ENCODE data around the gene PDE4B. TPM values are rescaled to one million over a fixed set of nuclear protein-coding genes. Genes with fewer than 3 reads are reported as not detected.

The PDE4B gene
- total and polyA plus RNA-seq, 10 of the 15 experiments (the other 5 are each of a cell fraction or from before 2014, with no cell fraction given) = 3.0 to 13.2 (median 5.7) TPM

GRCh38 chr1:66311092-66311491, 518.4 kb downstream of the PDE4B start (continued):
- TF ChIP-seq KLF5 (IDR thresholded peaks at IDR 0.05; ENCODE audit: partially characterized antibody) = no peak
- TF ChIP-seq KAT2A (conservative IDR thresholded peaks at IDR 0.05; ENCODE audit: control insufficient read depth, low read depth, low read length) = no peak
- TF ChIP-seq REST (IDR thresholded peaks at IDR 0.05; ENCODE audit: low read depth, low read length) = no peak
- TF ChIP-seq ZNF592 (IDR thresholded peaks at IDR 0.05) = no peak
- TF ChIP-seq PAX5 (IDR thresholded peaks at IDR 0.05; ENCODE audit: borderline replicate concordance, low read depth, low read length) = no peak
- TF ChIP-seq ZNF207 (IDR thresholded peaks at IDR 0.05; ENCODE audit: borderline replicate concordance) = no peak
- no peak for TF ChIP-seq TCF7 (IDR thresholded peaks at IDR 0.05; ENCODE audit: borderline replicate concordance)
- TF ChIP-seq ZZZ3 (IDR thresholded peaks at IDR 0.05; ENCODE audit: control insufficient read depth, insufficient read length, low read depth) = no peak
- no peak for TF ChIP-seq CHD2 (IDR thresholded peaks at IDR 0.05; ENCODE audit: borderline replicate concordance, low read depth, low read length)
- no peak for TF ChIP-seq GATAD2B (conservative IDR thresholded peaks at IDR 0.05; ENCODE audit: low read depth)
- no peak for TF ChIP-seq ZNF24 (IDR thresholded peaks at IDR 0.05)
- TF ChIP-seq MEF2B (IDR thresholded peaks at IDR 0.05; ENCODE audit: partially characterized antibody, poor library complexity, severe bottlenecking) = no peak

Data from GM12878 (cell line).